Measurements from ENCODE around the gene ARHGEF26.

DNA sequence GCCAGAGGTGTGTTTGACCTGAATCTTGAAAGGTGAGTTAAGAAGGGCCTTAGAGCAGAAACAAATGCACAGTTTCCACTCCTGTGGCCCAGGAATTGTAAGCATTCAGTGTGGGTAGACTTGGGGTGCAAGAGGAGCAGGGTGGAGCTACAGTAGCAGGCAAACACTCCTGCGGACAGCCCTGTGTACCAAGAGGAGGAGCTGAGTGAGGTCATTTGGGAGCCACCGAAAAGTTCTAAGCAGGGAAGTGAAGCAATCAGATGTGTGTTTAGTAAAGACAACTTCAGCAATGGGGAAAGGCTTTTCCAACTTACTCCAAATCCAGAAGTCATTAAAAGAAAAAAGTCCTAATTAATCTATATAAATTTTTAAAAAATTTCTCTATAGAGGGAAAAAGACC, 99.3 kb downstream of the ARHGEF26 start:
- TF ChIP-seq, protein P1, sequence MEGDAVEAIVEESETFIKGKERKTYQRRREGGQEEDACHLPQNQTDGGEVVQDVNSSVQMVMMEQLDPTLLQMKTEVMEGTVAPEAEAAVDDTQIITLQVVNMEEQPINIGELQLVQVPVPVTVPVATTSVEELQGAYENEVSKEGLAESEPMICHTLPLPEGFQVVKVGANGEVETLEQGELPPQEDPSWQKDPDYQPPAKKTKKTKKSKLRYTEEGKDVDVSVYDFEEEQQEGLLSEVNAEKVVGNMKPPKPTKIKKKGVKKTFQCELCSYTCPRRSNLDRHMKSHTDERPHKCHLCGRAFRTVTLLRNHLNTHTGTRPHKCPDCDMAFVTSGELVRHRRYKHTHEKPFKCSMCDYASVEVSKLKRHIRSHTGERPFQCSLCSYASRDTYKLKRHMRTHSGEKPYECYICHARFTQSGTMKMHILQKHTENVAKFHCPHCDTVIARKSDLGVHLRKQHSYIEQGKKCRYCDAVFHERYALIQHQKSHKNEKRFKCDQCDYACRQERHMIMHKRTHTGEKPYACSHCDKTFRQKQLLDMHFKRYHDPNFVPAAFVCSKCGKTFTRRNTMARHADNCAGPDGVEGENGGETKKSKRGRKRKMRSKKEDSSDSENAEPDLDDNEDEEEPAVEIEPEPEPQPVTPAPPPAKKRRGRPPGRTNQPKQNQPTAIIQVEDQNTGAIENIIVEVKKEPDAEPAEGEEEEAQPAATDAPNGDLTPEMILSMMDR (IDR thresholded peaks at IDR 0.05): no peak
- no peak for TF ChIP-seq POLR2AphosphoS5 (IDR thresholded peaks at IDR 0.05; ENCODE audit: insufficient read depth in 1 of 2, low read depth in 1 of 2)

Data from vagina (tissue), 2 donors.